Astrocyte of the cerebellum (primary cell): ENCODE data around the gene CIAO1.
"Not testable (repeated sequence)": the region's sequence is repeated elsewhere in the genome, so short reads cannot be mapped to it uniquely, and the experiment has no call there.

ENCODE experiments used
- DNase-seq: peaks from one replicate; pipeline ENCODE4 v3.0.0-alpha.2; 2011; ENCODE audit warnings: low read depth
- H3K4me3 ChIP-seq: 2 replicates; pipeline ENCODE4 v1.5.1; 2011; ENCODE audit warnings: mild to moderate bottlenecking, low read depth, low read length, moderate library complexity
- in situ Hi-C: cut with HindIII; loops from 2 replicates; pipeline ENCODE4 v1.10.0; 2017; ENCODE audit warnings: low sequenced_read_pairs
- TF ChIP-seq, protein P1 (sequence below): IDR thresholded peaks from 2 replicates; pipeline ENCODE4 v1.5.1; 2012; ENCODE audit warnings: low read length, low read depth, moderate library complexity, mild to moderate bottlenecking; ENCODE audit errors: missing control alignments

Gene CIAO1

DNA sequence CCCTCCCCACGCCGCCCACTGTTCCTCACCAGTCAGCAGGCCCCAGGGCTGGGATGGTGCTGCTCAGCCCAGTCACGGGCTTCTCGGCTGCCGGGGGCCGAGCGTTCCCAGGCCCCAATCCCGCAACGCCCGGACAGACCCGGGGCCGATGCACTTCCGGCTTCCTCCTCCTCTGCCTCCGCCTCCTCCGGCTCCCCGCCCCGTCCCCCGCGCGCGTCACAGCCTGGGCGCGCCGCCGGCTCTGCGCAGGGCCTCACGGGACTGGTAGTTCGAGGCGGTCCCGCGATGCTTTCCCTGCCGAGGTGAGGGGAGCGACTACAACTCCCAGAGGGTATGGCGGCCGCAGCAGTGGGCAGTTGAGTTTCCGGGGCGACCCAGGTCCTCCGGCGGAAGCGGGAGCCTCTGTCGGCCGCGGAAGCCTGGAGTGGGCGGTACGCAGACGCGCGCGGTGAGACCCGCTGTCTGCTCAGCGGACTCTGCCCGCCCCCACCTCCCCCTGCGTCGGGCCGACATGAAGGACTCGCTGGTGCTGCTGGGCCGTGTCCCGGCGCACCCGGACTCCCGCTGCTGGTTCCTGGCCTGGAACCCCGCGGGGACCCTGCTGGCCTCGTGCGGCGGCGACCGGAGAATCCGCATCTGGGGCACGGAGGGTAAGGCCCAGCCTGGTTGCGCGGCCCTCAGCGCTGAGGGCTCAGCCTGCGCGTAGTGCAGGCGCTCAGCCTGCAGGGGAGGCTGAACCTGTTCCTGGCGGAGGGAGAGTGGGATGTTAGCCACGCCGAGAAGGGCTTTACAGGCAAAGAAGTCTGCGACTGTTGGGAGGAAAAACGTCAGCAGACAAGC is at the start of gene CIAO1, which contains the start of gene TMEM127:
TSS of gene CIAO1 (plus strand) at position 386 of the 840 bp plus-strand sequence. CDS start at position 512, 126 bp downstream.
TSS of gene TMEM127 (minus strand) at position 158 of the 840 bp plus-strand sequence. CDS start 616 bp downstream, outside the sequence.
- peak within 1 kb of the TSS; percentile 91 for H3K4me3 ChIP-seq
- TF ChIP-seq, protein P1, sequence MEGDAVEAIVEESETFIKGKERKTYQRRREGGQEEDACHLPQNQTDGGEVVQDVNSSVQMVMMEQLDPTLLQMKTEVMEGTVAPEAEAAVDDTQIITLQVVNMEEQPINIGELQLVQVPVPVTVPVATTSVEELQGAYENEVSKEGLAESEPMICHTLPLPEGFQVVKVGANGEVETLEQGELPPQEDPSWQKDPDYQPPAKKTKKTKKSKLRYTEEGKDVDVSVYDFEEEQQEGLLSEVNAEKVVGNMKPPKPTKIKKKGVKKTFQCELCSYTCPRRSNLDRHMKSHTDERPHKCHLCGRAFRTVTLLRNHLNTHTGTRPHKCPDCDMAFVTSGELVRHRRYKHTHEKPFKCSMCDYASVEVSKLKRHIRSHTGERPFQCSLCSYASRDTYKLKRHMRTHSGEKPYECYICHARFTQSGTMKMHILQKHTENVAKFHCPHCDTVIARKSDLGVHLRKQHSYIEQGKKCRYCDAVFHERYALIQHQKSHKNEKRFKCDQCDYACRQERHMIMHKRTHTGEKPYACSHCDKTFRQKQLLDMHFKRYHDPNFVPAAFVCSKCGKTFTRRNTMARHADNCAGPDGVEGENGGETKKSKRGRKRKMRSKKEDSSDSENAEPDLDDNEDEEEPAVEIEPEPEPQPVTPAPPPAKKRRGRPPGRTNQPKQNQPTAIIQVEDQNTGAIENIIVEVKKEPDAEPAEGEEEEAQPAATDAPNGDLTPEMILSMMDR = peak; percentile 52
- DNase-seq = peak; percentile 94
- in situ Hi-C loops = loop anchor here (10.0 kb wide), 1 partner anchor 131 kb away; the partner anchor contains the start of gene ASTL

GRCh38 chr2:96218508-96219131 is 47.4 kb upstream of the CIAO1 start:
- in situ Hi-C loops = no loop called here
- no peak overlapping the region for H3K4me3 ChIP-seq
- no peak for DNase-seq
- TF ChIP-seq, protein P1 = no peak

DNA sequence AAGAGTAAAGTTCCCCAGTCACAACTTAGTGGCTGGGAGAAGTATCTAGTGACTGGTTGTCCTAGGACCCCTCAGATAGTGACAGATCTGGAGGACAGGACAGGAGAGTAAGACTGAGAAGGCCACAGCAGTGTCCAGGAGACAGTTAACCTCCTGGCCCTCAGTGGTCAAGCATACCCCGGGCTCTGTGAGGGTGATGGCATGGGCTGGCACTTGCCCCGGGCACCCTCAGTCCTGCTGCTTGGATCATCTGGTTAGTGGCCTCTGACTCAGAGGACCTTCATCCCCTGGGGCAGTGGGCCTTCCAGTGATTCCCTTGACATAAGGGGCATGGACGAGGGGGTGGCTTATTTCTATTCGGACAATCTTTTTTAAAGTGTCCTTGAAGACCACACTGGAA is 46.1 kb upstream of the CIAO1 start:
- H3K4me3 ChIP-seq, in situ Hi-C loops, DNase-seq: not testable (repeated sequence)

DNA sequence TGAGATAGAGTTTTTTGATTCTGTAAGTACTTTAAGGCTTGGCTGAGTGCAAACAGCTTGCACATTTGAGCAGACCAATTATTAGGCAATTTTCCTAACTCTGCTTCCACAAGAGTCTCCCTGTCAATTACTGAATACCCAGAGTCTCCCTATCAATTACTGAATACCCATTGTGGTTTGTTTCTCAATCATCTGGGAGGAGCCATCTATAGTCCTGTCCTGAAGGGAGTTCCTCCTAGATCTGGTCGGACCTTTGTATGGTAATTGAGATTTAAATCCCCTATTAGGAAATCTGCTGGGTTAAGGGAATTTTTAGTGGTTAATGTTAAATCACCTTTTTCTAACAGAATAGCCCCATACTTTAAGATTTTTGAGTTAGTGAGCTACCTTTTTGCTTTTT is 44.9 kb upstream of the CIAO1 start:
- DNase-seq, in situ Hi-C loops, H3K4me3 ChIP-seq: not testable (repeated sequence)

DNA sequence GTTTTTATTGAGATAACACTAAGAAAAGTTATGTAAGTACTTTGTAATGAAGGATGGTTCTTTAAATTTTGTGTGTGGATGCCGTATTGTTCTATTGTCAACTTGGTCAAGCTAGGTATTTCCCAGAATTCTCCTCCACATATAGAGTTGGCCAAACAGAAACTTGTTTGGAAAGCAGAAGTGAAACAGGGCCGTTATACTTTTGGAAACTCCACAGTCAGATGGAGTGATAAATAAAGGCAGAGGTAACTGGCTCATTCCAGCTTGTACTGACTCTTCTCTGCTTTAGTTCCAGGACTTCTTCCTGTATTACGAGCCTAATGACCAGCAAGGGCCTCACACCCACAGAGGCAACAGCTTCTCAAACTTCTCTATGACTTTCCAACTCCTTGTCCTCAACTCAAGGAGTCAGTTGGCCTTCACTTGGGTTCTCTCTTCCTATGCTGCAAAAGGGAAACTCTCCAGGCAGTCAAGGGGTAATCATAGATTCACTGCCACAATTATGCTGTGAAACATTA is 41.0 kb upstream of the CIAO1 start:
- DNase-seq = no peak
- in situ Hi-C loops = no loop called here
- H3K4me3 ChIP-seq = no peak overlapping the region
- TF ChIP-seq, protein P1 = no peak

- no peak for DNase-seq
- in situ Hi-C loops = no loop called here
- no peak overlapping the region for H3K4me3 ChIP-seq
- TF ChIP-seq, protein P1 = no peak
These were observed 34.7 kb upstream of the CIAO1 start for GRCh38 chr2:96231316-96231715.

DNA sequence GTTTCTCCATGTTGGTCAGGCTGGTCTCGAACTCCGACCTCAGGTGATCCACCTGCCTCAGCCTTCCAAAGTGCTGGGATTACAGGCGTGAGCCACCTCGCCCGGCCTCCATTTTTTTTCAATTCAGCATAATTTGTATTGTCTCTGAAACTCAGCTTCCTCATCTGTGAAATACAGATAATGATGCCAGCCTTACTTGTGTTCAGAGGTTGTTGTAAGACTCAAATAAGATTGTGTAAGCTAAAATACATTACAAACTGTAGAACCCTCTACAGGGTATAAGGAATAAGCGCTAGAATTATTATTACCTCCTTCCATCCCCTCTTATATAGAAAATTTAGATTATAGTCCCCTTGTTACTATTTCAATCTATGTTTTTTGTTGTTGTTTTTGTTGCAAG is 32.6 kb upstream of the CIAO1 start:
- TF ChIP-seq, protein P1 = no peak
- in situ Hi-C loops = no loop called here
- no peak overlapping the region for H3K4me3 ChIP-seq

More for the DNA sequence above, 32.6 kb upstream of the CIAO1 start:
- DNase-seq = no peak
